Uterus (tissue), 2 donors: ENCODE data around the gene MUCL1.

Source experiments
- CTCF ChIP-seq, 4 experiments: fragments of 200-600 bp in 2 of 4; fragments of 450-650 bp in 2 of 4; sonication (generic) in 2 of 4; IDR thresholded peaks; one replicate each; pipeline ENCODE4 v1.5.1; 2016 to 2019; ENCODE audit warnings: antibody characterized with exemption in 4 of 4, mild to moderate bottlenecking in 2 of 4, moderate library complexity in 1 of 4
- POLR2A ChIP-seq, 2 donors: fragments of 450-650 bp; IDR thresholded peaks; one replicate each; pipeline ENCODE4 v1.6.1; 2016; ENCODE audit warnings: antibody characterized with exemption in 2 of 2, mild to moderate bottlenecking in 1 of 2, moderate library complexity in 1 of 2

DNA sequence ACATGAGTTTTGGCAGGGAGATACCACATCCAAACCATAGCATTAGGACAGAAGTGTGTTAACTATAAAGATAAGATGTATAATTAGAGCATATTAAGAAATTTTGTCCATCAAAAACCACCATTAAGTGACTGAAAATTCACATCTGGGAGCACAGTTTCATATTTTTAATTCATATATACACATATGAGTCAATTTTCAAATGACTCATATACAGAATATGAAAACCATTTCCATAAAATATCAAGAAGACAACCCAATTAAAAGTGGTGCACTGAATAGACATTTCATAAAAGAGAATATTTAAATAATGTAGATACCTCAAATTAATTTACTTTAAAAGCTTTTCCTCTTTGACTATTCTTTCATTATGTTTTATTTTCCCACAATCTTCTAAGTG is 25.3 kb downstream of the MUCL1 start:
- TF ChIP-seq POLR2A (IDR thresholded peaks at IDR 0.05) (no peak), CTCF (IDR thresholded peaks at IDR 0.05) (no peak)
